ENCODE results near the gene SNCAIP.

SNCAIP gene

DNA sequence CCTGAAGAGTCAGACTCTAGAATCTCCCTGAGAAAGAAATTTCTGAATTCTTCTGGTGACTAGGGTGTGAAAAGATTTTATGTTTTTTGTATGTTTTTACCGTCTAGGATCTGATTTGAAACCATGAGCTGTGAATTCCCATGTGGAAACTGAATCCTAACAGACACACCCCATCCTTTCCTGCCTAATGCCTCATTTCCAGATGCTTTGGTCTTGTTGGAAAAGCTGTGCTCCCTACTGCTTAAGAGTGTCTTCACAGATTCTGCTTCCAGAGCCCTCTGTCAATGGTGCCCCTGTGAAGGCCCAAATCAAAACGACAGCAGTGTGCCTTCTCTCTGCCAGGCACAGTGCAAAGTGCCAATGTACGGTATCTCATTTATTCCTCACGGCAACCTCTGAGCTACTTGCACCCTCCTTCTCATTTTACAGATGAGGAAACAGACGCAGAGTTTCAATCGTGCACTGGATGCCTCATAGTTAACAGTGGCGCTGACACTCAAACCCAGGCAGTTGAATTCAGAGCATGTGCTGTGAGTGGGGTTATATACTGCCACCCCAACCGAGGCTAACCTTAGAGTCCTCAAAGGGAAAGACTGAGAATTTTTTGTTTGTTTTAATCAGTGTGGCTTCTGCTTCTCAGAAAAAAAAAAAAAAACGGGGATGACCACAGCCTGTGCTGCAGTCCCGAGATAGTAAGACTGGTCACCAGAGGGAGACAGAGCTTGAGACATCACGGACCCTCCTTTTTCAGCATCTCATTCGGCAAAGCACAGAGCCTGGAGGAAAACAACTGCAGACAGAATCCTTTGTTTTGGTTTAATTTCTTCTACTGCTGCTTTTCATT is 188.4 kb downstream of the SNCAIP start:
- DNase-seq (ENCODE audit: insufficient read length, low spot score) (no peak), FAIRE-seq (no peak)
- TF ChIP-seq, protein P1, sequence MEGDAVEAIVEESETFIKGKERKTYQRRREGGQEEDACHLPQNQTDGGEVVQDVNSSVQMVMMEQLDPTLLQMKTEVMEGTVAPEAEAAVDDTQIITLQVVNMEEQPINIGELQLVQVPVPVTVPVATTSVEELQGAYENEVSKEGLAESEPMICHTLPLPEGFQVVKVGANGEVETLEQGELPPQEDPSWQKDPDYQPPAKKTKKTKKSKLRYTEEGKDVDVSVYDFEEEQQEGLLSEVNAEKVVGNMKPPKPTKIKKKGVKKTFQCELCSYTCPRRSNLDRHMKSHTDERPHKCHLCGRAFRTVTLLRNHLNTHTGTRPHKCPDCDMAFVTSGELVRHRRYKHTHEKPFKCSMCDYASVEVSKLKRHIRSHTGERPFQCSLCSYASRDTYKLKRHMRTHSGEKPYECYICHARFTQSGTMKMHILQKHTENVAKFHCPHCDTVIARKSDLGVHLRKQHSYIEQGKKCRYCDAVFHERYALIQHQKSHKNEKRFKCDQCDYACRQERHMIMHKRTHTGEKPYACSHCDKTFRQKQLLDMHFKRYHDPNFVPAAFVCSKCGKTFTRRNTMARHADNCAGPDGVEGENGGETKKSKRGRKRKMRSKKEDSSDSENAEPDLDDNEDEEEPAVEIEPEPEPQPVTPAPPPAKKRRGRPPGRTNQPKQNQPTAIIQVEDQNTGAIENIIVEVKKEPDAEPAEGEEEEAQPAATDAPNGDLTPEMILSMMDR (IDR thresholded peaks at IDR 0.05; ENCODE audit: insufficient read depth, missing control alignments): peak; percentile 52

DNA sequence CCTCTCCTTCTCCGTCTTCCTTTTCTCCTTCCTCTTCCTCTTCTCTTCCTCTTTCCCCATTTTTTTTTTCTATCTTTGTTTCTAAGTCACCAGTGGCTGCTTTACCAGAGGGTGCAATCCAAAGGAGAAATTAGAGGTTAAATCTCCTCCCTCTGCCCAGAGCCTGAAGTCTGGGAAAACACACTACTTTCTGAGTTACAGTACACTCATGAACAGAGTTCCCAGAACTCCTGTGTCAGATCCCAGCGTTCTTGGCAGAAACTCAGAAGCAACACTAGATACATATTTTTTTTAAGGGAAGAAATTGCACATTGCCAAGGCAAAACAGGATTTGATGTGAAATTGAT is 189.0 kb downstream of the SNCAIP start:
- DNase-seq (ENCODE audit: insufficient read length, low spot score): no peak
- no peak for FAIRE-seq
- TF ChIP-seq, protein P1 (IDR thresholded peaks at IDR 0.05; ENCODE audit: insufficient read depth, missing control alignments): no peak

DNA sequence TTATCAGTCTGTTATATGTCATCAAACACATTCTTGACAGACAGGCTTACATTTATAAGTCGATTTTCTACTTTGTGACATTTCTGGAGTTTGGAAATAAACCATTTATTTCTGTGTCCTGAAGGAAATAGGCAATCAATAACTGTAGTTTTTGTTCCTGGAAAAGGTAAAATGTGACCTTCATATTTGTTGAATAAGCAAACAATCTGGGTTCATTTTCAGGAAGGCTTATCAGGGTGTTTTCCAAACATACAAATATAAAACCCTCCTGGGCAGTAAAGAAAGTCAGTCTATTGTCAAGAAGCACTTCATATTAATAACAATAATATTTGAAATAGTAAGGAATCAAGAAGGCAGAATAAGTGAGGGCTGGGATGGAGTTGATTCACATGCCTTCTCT is 195.0 kb downstream of the SNCAIP start:
- TF ChIP-seq, protein P1 (IDR thresholded peaks at IDR 0.05; ENCODE audit: insufficient read depth, missing control alignments): no peak
- no peak for FAIRE-seq
- DNase-seq (ENCODE audit: insufficient read length, low spot score): no peak

DNA sequence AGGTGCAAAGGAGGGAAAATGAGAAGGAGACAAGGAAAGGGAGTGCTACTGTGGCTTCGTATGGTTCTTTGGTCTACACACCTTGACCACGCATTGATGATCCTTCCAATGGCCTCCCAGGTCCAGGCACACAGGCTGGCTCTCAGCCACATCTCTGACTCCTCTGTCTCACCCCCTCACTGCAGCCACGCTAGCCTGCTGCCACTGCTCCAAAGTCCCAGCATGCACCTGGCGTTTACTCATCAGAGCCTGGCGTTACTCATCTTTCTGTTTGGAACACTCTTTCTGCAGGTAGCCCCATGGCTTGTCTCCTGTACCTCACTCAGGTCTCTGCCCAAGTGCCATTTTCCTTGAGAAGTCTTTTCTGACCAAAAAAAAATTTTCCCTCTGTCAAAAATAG is 195.5 kb downstream of the SNCAIP start:
- TF ChIP-seq, protein P1 (IDR thresholded peaks at IDR 0.05; ENCODE audit: insufficient read depth, missing control alignments): no peak
- no peak for FAIRE-seq
- no peak for DNase-seq (ENCODE audit: insufficient read length, low spot score)

DNA sequence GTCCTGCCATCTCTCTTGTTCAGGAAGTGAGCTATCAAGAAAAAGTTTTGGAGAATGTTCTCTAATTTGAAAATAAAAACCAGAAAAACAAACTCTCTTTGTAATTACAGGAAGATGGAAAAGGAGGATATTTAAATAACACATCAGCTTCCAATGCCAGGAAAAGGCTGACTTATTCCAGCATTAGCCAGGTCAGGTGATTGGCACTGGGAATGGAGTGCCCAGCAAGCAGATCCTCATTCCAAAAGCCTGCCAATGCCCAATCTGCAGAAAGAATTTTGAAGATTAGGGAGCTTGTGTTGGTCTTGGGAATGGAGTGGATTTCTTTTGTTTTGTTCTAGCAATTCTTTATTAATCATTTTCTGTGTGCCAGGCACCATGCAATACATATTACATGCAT is 196.6 kb downstream of the SNCAIP start:
- FAIRE-seq (no peak), DNase-seq (ENCODE audit: insufficient read length, low spot score) (no peak)
- TF ChIP-seq, protein P1 (IDR thresholded peaks at IDR 0.05; ENCODE audit: insufficient read depth, missing control alignments): no peak

Measured in D721Med (cell line).